ENCODE measurements around the gene NSG1. TPM values are rescaled to one million over a fixed set of nuclear protein-coding genes. Genes with fewer than 3 reads are reported as not detected.
"Not testable (repeated sequence)": the region's sequence is repeated elsewhere in the genome, so short reads cannot be mapped to it uniquely, and the experiment has no call there.

Gene NSG1
- total RNA-seq, 1 experiment from 2014 or later: not detected

DNA sequence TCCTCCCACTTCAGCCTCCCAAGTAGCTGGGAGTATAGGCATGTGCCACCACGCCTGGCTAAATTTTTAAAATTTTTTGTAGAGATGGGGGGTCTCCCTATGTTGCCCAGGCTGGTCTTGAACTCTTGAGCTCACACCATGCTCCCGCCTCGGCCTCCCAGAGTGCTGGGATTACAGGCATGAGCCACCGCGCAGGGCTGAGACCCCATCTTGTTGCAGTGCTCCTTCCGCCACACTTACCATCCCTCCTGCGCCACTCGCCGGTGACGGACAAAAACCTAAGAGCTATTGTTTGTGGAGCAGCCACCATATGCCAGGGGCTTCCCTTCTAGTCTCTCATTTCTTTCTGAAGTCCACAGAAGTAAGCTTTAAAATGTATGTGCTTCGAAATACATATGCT lies 34.5 kb downstream of the NSG1 start:
- DNase-seq (ENCODE audit: low read depth, low spot score) (no peak), ATAC-seq (no peak)
- Histone ChIP-seq H3K36me3 (ENCODE audit: control insufficient read depth, insufficient read depth, low read length) (no peaks in the 10 kb centered on the region; the same call in 1 of the 2 replicates), H3K4me3 (ENCODE audit: low read depth in 2 of 2, low read length in 2 of 2) (no peak overlapping the region), H3K9me3 (ENCODE audit: control insufficient read depth, insufficient read depth, low read depth, low read length) (no peaks in the 10 kb centered on the region), H3K27me3 (ENCODE audit: control insufficient read depth, insufficient read depth, low read length) (no peaks in the 10 kb centered on the region), H3K27ac (ENCODE audit: low read length) (no peak overlapping the region), H3K4me1 (ENCODE audit: control insufficient read depth, insufficient read depth, low read length) (no peaks in the 10 kb centered on the region)
- ChIA-PET POLR2A (no interaction called here), CTCF (no interaction called here)
- in situ Hi-C loops (cut with HindIII; ENCODE audit: low pct_unique_long_range_greater_than_20kb, low sequenced_read_pairs): no loop called here
- intact Hi-C loops (cut with micrococcal nuclease; ENCODE audit: unreplicated experiment): no loop called here
- TF ChIP-seq, protein P1, sequence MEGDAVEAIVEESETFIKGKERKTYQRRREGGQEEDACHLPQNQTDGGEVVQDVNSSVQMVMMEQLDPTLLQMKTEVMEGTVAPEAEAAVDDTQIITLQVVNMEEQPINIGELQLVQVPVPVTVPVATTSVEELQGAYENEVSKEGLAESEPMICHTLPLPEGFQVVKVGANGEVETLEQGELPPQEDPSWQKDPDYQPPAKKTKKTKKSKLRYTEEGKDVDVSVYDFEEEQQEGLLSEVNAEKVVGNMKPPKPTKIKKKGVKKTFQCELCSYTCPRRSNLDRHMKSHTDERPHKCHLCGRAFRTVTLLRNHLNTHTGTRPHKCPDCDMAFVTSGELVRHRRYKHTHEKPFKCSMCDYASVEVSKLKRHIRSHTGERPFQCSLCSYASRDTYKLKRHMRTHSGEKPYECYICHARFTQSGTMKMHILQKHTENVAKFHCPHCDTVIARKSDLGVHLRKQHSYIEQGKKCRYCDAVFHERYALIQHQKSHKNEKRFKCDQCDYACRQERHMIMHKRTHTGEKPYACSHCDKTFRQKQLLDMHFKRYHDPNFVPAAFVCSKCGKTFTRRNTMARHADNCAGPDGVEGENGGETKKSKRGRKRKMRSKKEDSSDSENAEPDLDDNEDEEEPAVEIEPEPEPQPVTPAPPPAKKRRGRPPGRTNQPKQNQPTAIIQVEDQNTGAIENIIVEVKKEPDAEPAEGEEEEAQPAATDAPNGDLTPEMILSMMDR (IDR thresholded peaks at IDR 0.05): no peak
- BruUV-seq (replicated peaks): no TSS peak

DNA sequence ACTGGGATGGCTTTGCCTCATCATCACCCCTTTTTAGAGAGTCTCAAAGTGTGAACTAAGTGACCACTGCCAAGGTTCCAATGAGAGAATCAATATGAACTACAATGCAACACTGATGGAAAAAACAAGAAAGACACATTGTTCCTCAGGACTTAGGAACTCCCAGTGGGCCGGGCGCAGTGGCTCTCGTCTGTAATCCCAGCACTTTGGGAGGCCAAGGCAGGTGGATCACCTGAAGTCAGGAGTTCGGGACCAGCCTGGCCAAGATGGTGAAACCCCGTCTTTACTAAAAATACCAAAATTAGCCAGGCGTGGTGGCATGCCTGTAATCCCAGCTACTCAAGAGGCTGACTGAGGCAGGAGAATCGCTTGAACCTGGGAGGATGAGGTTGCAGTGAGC lies 35.2 kb downstream of the NSG1 start:
- in situ Hi-C loops (cut with HindIII; ENCODE audit: low pct_unique_long_range_greater_than_20kb, low sequenced_read_pairs); H3K9me3 ChIP-seq (ENCODE audit: control insufficient read depth, insufficient read depth, low read depth, low read length); BruUV-seq (replicated peaks); CTCF ChIA-PET; DNase-seq (ENCODE audit: low read depth, low spot score); POLR2A ChIA-PET; H3K4me3 ChIP-seq (ENCODE audit: low read depth in 2 of 2, low read length in 2 of 2); intact Hi-C loops (cut with micrococcal nuclease; ENCODE audit: unreplicated experiment); H3K4me1 ChIP-seq (ENCODE audit: control insufficient read depth, insufficient read depth, low read length); H3K27ac ChIP-seq (ENCODE audit: low read length); H3K27me3 ChIP-seq (ENCODE audit: control insufficient read depth, insufficient read depth, low read length); ATAC-seq; H3K36me3 ChIP-seq (ENCODE audit: control insufficient read depth, insufficient read depth, low read length): not testable (repeated sequence)

DNA sequence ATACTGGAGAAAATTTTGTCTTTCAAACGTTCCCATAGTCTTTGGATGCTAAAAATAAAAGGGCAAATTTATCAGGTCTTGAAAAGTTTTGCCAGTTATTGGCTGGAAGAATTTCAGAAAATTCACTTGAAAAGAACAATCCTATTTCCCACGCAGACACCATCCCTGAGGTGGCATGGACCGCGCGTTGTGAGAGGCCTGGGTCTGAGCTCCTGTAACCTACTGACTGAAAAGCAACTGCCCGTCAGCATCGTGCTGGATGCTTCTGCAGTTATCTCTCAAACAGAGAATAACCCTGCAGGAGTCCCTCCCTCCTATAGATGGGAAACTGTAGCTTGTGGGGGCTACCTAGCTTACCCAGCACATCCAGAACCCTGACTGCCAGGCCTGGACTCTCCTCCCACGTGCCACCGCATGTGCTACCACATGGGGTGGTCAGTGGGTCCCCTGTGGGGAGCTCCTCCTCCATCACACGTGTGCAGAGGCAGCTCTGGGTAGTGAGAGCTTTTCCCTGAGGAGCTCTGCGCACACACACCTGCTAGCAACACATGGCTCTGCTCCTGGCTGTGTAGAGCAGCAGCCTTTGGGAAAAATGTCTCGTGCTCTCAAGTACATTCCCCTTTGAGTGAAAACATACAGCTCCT lies 36.1 kb downstream of the NSG1 start:
- H3K4me1 ChIP-seq (ENCODE audit: control insufficient read depth, insufficient read depth, low read length): no peaks in the 10 kb centered on the region
- no TSS peak for BruUV-seq (replicated peaks)
- no peaks in the 10 kb centered on the region; the same call in 1 of the 2 replicates for H3K36me3 ChIP-seq (ENCODE audit: control insufficient read depth, insufficient read depth, low read length)
- H3K9me3 ChIP-seq (ENCODE audit: control insufficient read depth, insufficient read depth, low read depth, low read length): no peaks in the 10 kb centered on the region
- ATAC-seq: no peak
- H3K27ac ChIP-seq (ENCODE audit: low read length): no peak overlapping the region
- no peaks in the 10 kb centered on the region for H3K27me3 ChIP-seq (ENCODE audit: control insufficient read depth, insufficient read depth, low read length)
- CTCF ChIA-PET: no interaction called here
- no peak overlapping the region for H3K4me3 ChIP-seq (ENCODE audit: low read depth in 2 of 2, low read length in 2 of 2)
- TF ChIP-seq, protein P2, sequence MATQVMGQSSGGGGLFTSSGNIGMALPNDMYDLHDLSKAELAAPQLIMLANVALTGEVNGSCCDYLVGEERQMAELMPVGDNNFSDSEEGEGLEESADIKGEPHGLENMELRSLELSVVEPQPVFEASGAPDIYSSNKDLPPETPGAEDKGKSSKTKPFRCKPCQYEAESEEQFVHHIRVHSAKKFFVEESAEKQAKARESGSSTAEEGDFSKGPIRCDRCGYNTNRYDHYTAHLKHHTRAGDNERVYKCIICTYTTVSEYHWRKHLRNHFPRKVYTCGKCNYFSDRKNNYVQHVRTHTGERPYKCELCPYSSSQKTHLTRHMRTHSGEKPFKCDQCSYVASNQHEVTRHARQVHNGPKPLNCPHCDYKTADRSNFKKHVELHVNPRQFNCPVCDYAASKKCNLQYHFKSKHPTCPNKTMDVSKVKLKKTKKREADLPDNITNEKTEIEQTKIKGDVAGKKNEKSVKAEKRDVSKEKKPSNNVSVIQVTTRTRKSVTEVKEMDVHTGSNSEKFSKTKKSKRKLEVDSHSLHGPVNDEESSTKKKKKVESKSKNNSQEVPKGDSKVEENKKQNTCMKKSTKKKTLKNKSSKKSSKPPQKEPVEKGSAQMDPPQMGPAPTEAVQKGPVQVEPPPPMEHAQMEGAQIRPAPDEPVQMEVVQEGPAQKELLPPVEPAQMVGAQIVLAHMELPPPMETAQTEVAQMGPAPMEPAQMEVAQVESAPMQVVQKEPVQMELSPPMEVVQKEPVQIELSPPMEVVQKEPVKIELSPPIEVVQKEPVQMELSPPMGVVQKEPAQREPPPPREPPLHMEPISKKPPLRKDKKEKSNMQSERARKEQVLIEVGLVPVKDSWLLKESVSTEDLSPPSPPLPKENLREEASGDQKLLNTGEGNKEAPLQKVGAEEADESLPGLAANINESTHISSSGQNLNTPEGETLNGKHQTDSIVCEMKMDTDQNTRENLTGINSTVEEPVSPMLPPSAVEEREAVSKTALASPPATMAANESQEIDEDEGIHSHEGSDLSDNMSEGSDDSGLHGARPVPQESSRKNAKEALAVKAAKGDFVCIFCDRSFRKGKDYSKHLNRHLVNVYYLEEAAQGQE (IDR thresholded peaks at IDR 0.05; ENCODE audit: insufficient read depth in 1 of 2, low read depth in 2 of 2, low read length in 1 of 2): no peak
- TF ChIP-seq, protein P1 (IDR thresholded peaks at IDR 0.05): no peak
- TF ChIP-seq POLR2AphosphoS5 (IDR thresholded peaks at IDR 0.05; ENCODE audit: low read depth, low read length): no peak
- TF ChIP-seq TCF7L2 (IDR thresholded peaks at IDR 0.05; ENCODE audit: low read depth, low read length): no peak
- TF ChIP-seq SIN3A (IDR thresholded peaks at IDR 0.05; ENCODE audit: borderline replicate concordance, insufficient read depth, low read depth, low read length): no peak
- in situ Hi-C loops (cut with HindIII; ENCODE audit: low pct_unique_long_range_greater_than_20kb, low sequenced_read_pairs): no loop called here
- POLR2A ChIA-PET: no interaction called here
- intact Hi-C loops (cut with micrococcal nuclease; ENCODE audit: unreplicated experiment): no loop called here
- no peak for DNase-seq (ENCODE audit: low read depth, low spot score)
